Measurements from ENCODE around the gene CNIH3. TPM values are rescaled to one million over a fixed set of nuclear protein-coding genes. Genes with fewer than 3 reads are reported as not detected.
"Not testable (repeated sequence)": the region's sequence is repeated elsewhere in the genome, so short reads cannot be mapped to it uniquely, and the experiment has no call there.

The CNIH3 gene
- total RNA-seq, 4 donors from 2014 or later = not detected

DNA sequence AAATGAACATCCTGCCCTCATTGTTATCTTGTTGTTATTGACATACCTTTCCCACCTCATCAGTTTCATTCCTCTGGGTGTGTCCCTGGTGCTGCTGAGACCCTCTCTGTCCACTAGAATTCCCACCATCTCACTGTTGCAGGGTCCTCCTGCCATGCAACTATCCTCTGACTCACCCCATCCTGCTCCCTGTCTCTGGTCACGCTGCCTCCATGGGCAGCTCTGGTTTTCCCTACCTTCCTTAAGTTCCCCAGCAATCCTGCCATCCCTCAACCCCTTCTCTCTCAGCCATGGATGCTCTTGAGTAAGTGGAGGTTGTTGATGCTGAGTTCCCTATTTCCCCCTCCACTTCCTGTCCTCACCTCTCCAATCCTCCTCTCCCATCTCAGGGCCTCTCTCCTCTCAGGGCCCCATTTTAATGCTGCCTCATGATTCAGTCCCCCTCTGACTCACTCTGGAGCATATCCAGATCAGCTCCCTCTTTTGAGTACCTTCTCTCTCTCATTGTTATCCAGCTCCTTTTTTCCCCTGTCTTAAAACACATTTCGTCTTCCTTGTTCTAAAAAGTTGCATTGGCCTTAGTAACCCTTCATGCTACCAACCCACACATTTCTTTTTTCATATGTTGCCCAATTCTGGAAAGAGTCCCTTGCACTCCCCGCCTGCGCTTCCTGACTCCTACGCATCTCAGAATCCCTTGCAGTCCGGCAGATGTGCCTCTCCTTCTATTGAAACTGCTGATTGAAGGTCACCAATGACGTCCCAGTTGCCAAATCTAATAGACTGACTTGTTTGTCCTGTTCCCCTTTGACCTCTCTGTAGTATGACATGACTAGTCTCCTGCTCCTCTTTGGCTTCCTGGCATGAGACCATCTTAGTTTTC lies 92.0 kb downstream of the CNIH3 start:
- TF ChIP-seq, protein P1, sequence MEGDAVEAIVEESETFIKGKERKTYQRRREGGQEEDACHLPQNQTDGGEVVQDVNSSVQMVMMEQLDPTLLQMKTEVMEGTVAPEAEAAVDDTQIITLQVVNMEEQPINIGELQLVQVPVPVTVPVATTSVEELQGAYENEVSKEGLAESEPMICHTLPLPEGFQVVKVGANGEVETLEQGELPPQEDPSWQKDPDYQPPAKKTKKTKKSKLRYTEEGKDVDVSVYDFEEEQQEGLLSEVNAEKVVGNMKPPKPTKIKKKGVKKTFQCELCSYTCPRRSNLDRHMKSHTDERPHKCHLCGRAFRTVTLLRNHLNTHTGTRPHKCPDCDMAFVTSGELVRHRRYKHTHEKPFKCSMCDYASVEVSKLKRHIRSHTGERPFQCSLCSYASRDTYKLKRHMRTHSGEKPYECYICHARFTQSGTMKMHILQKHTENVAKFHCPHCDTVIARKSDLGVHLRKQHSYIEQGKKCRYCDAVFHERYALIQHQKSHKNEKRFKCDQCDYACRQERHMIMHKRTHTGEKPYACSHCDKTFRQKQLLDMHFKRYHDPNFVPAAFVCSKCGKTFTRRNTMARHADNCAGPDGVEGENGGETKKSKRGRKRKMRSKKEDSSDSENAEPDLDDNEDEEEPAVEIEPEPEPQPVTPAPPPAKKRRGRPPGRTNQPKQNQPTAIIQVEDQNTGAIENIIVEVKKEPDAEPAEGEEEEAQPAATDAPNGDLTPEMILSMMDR (IDR thresholded peaks at IDR 0.05) = no peak
- no peak for TF ChIP-seq POLR2A (IDR thresholded peaks at IDR 0.05)
- H3K36me3 ChIP-seq = no peaks in the 10 kb centered on the region
- H3K4me3 ChIP-seq = no peak overlapping the region
- no peaks in the 10 kb centered on the region for H3K9me3 ChIP-seq
- no peak overlapping the region for H3K27ac ChIP-seq
- H3K27me3 ChIP-seq = no peaks in the 10 kb centered on the region
- no peaks in the 10 kb centered on the region for H3K4me1 ChIP-seq
- no peak for DNase-seq

DNA sequence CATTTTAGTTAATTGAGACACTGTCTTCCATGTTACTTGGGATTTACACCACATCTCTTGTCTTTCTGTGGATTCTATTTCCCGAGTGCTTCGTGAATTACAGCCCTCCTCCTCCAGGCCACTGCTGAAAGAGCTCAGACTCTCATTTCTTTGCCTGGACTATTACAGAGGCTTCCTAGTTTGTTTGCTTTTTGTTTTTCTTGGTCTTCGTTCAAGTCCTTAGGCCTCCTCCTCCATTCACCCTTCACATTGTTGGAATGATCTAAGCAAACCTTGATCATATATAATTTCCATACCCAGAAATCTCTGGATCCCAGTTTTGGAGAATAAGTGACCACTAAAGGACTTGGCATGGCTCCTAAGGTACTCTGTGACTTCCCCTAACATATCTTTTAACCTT lies 94.1 kb downstream of the CNIH3 start:
- TF ChIP-seq POLR2A (IDR thresholded peaks at IDR 0.05) = no peak
- TF ChIP-seq, protein P1 (IDR thresholded peaks at IDR 0.05) = no peak
- Histone ChIP-seq H3K4me1 (no peaks in the 10 kb centered on the region), H3K4me3 (no peak overlapping the region), H3K27ac (no peak overlapping the region), H3K9me3 (no peaks in the 10 kb centered on the region), H3K27me3 (no peaks in the 10 kb centered on the region), H3K36me3 (no peaks in the 10 kb centered on the region)
- no peak for DNase-seq

DNA sequence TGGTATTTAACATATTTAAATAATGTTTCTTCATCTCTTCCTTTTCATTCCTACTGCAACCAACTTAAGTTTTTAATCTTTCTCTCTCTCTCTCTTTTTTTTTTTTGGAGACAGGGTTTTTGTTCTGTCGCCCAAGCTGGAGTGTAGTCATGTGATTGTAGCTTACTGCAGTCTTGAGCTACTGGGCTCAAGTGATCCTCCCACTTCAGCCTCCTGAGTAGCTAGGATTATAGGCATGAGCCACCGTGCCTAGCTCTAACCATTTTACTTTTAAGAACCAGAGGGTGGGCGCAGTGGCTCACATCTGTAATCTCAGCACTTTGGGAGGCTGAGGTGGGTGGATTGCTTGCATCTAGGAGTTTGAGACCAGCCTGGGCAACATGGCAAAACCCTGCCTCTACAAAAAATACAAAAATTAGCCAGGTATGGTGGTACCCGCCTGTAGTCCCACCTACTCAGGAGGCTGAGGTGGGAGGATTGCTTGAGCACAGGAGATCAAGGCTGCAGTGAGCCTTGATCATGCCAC lies 95.2 kb downstream of the CNIH3 start:
- not testable (repeated sequence) for H3K9me3 ChIP-seq, H3K36me3 ChIP-seq, H3K4me3 ChIP-seq, H3K27ac ChIP-seq, H3K4me1 ChIP-seq, DNase-seq, H3K27me3 ChIP-seq

DNA sequence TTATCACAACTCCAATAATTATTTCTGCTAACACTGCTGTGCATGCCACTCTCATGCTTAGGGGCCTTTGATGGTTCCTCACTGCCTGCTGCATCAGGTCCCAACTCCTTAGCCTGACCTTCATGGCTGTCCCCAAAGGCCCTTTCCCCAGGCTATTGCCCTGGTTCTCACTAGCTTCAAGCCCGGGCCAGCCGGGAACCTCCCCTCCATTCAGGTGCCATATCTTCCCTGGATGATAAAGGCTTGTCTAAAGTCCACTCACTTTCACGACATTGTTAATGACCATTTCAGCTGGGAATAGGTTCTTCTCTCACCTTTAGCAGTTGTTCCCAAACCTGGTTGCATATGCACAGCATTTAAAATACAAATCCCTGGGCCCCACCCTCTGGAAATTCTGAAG lies 95.8 kb downstream of the CNIH3 start:
- no peak overlapping the region for H3K27ac ChIP-seq
- no peak overlapping the region for H3K4me3 ChIP-seq
- H3K36me3 ChIP-seq = no peaks in the 10 kb centered on the region
- no peak for DNase-seq
- no peak for TF ChIP-seq POLR2A (IDR thresholded peaks at IDR 0.05)
- TF ChIP-seq, protein P1 (IDR thresholded peaks at IDR 0.05) = no peak
- no peaks in the 10 kb centered on the region for H3K9me3 ChIP-seq
- no peaks in the 10 kb centered on the region for H3K4me1 ChIP-seq
- H3K27me3 ChIP-seq = no peaks in the 10 kb centered on the region

DNA sequence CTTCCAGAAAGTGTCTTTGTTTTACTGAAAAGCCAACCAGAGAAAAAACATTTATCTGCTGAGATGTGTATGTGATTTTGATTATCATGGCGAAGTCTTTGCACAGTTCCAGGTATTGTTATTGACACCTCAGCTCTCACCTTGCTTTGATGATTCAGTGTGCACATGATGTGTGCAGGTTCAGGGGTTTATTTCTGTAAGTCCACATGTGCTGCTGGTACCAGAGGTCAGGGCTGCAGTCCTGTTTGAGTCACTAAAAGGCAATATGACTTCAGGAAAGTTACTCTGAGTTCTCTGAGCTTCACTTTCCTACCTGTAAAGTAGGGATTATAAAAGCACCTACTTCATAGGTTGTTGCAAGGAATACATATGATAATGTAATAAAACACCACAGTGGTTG lies 97.1 kb downstream of the CNIH3 start:
- DNase-seq = no peak
- Histone ChIP-seq H3K9me3 (no peaks in the 10 kb centered on the region), H3K4me1 (no peaks in the 10 kb centered on the region), H3K4me3 (no peak overlapping the region), H3K27me3 (no peaks in the 10 kb centered on the region), H3K27ac (no peak overlapping the region), H3K36me3 (no peaks in the 10 kb centered on the region)
- TF ChIP-seq POLR2A (IDR thresholded peaks at IDR 0.05) = no peak
- TF ChIP-seq, protein P1 (IDR thresholded peaks at IDR 0.05) = no peak

DNA sequence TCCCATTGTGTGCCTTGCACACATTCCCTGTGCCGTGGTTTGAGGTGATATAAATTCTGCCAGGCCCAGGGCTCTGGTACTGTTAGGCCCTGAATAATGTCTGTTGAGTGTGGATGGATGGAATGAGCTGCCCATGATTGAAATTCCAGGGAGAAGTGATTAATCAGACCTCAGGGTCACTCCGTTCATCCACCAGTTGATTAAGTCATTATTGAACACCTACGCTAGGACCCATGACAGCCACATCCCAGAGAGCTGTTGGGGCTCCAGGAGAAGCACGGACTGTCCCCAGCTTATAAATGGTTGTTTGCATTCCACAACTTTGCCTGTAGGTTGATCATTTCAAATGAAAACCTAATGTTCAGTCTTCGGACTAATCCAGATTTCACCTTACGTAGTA lies 98.4 kb downstream of the CNIH3 start:
- no peak for DNase-seq
- Histone ChIP-seq H3K27me3 (no peaks in the 10 kb centered on the region), H3K4me1 (no peaks in the 10 kb centered on the region), H3K4me3 (no peak overlapping the region), H3K27ac (no peak overlapping the region), H3K9me3 (no peaks in the 10 kb centered on the region), H3K36me3 (no peaks in the 10 kb centered on the region)
- TF ChIP-seq POLR2A (IDR thresholded peaks at IDR 0.05) = no peak
- TF ChIP-seq, protein P1 (IDR thresholded peaks at IDR 0.05) = no peak
